ENCODE measurements around the gene CLSTN2. TPM values are rescaled to one million over a fixed set of nuclear protein-coding genes. Genes with fewer than 3 reads are reported as not detected.
A peak's percentile ranks its signal among the peaks of the same experiment; 100 is the strongest.

CLSTN2 gene
- total and polyA plus RNA-seq, 3 donors from 2014 or later = 3.1 to 5.7 (median 3.8) TPM

- DNase-seq = no peak
- intact Hi-C loops (cut with DNase I; ENCODE audit: low total_unique reads) = no loop called here
- 60 to 79% methylated on average over 1 of the region's 1 CpG for WGBS, 2 donors
- Histone ChIP-seq H3K36me3 (ENCODE audit: low read depth, missing control alignments) (no peaks in the 10 kb centered on the region), H3K9me3 (no peaks in the 10 kb centered on the region), H3K4me3 (no peak overlapping the region), H3K27ac (peak overlapping the region; percentile 25 to 50), H3K27me3 (no peaks in the 10 kb centered on the region), H3K4me1 (peaks cover 6% of the 10 kb centered on the region)
- TF ChIP-seq CTCF (IDR thresholded peaks at IDR 0.05) = no peak
- TF ChIP-seq POLR2A (IDR thresholded peaks at IDR 0.05) = no peak
Measured at GRCh38 chr3:140545197-140545596, 610.2 kb downstream of the CLSTN2 start.

- DNase-seq = peak; percentile 36
- H3K4me3 ChIP-seq = no peak overlapping the region
- H3K27me3 ChIP-seq = no peaks in the 10 kb centered on the region
- no peaks in the 10 kb centered on the region for H3K36me3 ChIP-seq (ENCODE audit: low read depth, missing control alignments)
- peaks cover 6% of the 10 kb centered on the region for H3K4me1 ChIP-seq
- 30 to 33% methylated on average over 2 of the region's 2 CpGs for WGBS, 2 donors
- intact Hi-C loops (cut with DNase I; ENCODE audit: low total_unique reads) = no loop called here
- TF ChIP-seq POLR2A (IDR thresholded peaks at IDR 0.05) (no peak), CTCF (IDR thresholded peaks at IDR 0.05) (no peak)
- H3K27ac ChIP-seq = peak overlapping the region in 1 of 2 donors; percentile 50
- H3K9me3 ChIP-seq = no peaks in the 10 kb centered on the region
Measured at GRCh38 chr3:140545756-140546155, 610.8 kb downstream of the CLSTN2 start.

GRCh38 chr3:140546649-140547048, 611.7 kb downstream of the CLSTN2 start:
- Histone ChIP-seq H3K4me1 (peaks cover 6% of the 10 kb centered on the region), H3K27me3 (no peaks in the 10 kb centered on the region), H3K27ac (no peak overlapping the region), H3K4me3 (no peak overlapping the region), H3K36me3 (ENCODE audit: low read depth, missing control alignments) (no peaks in the 10 kb centered on the region), H3K9me3 (no peaks in the 10 kb centered on the region)
- intact Hi-C loops (cut with DNase I; ENCODE audit: low total_unique reads) = no loop called here
- WGBS, 2 donors = 77 to 84% methylated on average over 6 of the region's 6 CpGs
- no peak for DNase-seq
- no peak for TF ChIP-seq CTCF (IDR thresholded peaks at IDR 0.05)
- TF ChIP-seq POLR2A (IDR thresholded peaks at IDR 0.05) = no peak

GRCh38 chr3:140552403-140552802, 617.4 kb downstream of the CLSTN2 start:
- WGBS, 2 donors = 92 to 96% methylated on average over 2 of the region's 2 CpGs
- Histone ChIP-seq H3K4me3 (no peak overlapping the region), H3K27ac (no peak overlapping the region), H3K36me3 (ENCODE audit: low read depth, missing control alignments) (no peaks in the 10 kb centered on the region), H3K9me3 (no peaks in the 10 kb centered on the region), H3K4me1 (no peaks in the 10 kb centered on the region), H3K27me3 (no peaks in the 10 kb centered on the region)
- no peak for DNase-seq
- TF ChIP-seq CTCF (IDR thresholded peaks at IDR 0.05) (no peak), POLR2A (IDR thresholded peaks at IDR 0.05) (no peak)
- intact Hi-C loops (cut with DNase I; ENCODE audit: low total_unique reads) = no loop called here

- no peaks in the 10 kb centered on the region for H3K36me3 ChIP-seq (ENCODE audit: low read depth, missing control alignments)
- H3K9me3 ChIP-seq = no peaks in the 10 kb centered on the region
- H3K27me3 ChIP-seq = no peaks in the 10 kb centered on the region
- 92 to 98% methylated on average over 5 of the region's 5 CpGs for WGBS, 2 donors
- no peak for TF ChIP-seq CTCF (IDR thresholded peaks at IDR 0.05)
- no peak for TF ChIP-seq POLR2A (IDR thresholded peaks at IDR 0.05)
- H3K4me1 ChIP-seq = no peaks in the 10 kb centered on the region
- H3K4me3 ChIP-seq = no peak overlapping the region
- no peak for DNase-seq
- H3K27ac ChIP-seq = no peak overlapping the region
- intact Hi-C loops (cut with DNase I; ENCODE audit: low total_unique reads) = no loop called here
Measured at GRCh38 chr3:140552898-140553297, 617.9 kb downstream of the CLSTN2 start.
